VCaP (cell line): ENCODE results near the gene HES6.
A peak's percentile ranks its signal among the peaks of the same experiment; 100 is the strongest.

Source experiments
- H3K27ac ChIP-seq: fragments of 450-650 bp; 2 replicates; pipeline ENCODE4 v1.5.1; 2017
- TF ChIP-seq, protein P1 (sequence below): fragments of 450-650 bp; conservative IDR thresholded peaks from 2 replicates; pipeline ENCODE4 v1.5.1; 2017; ENCODE audit warnings: mild to moderate bottlenecking, moderate library complexity

Gene HES6

DNA sequence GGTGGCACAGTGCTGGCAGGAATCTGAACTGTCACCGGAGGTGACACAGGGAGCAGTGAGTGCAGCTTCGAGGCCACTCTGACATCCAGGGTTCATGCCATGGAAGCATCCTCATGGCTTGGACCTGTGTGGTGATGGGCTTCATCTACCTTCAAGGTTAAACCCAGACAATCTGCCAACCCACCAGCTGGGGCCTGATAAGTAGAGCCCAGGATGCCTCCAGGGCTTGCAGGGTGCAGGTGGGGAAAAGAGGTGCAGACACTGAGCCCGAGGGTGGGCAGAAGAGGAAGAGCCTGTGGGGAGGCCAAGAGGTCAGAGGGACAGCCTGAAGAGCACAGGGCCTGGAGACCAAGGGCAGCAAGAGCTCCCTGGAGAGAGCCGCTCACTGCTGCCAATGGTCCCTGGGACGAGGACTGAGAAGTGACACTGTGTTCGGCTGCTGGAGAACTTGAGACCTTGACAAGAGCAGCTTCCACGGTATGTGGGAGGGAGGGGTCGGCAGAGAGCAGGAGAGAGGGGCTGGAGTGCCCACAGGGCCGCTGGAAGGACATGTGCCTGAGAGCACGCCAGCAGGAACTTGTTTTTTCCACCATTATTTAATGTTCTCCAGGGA, 8.1 kb upstream of the HES6 start:
- no peak overlapping the region for H3K27ac ChIP-seq
- TF ChIP-seq, protein P1, sequence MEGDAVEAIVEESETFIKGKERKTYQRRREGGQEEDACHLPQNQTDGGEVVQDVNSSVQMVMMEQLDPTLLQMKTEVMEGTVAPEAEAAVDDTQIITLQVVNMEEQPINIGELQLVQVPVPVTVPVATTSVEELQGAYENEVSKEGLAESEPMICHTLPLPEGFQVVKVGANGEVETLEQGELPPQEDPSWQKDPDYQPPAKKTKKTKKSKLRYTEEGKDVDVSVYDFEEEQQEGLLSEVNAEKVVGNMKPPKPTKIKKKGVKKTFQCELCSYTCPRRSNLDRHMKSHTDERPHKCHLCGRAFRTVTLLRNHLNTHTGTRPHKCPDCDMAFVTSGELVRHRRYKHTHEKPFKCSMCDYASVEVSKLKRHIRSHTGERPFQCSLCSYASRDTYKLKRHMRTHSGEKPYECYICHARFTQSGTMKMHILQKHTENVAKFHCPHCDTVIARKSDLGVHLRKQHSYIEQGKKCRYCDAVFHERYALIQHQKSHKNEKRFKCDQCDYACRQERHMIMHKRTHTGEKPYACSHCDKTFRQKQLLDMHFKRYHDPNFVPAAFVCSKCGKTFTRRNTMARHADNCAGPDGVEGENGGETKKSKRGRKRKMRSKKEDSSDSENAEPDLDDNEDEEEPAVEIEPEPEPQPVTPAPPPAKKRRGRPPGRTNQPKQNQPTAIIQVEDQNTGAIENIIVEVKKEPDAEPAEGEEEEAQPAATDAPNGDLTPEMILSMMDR, result no peak

DNA sequence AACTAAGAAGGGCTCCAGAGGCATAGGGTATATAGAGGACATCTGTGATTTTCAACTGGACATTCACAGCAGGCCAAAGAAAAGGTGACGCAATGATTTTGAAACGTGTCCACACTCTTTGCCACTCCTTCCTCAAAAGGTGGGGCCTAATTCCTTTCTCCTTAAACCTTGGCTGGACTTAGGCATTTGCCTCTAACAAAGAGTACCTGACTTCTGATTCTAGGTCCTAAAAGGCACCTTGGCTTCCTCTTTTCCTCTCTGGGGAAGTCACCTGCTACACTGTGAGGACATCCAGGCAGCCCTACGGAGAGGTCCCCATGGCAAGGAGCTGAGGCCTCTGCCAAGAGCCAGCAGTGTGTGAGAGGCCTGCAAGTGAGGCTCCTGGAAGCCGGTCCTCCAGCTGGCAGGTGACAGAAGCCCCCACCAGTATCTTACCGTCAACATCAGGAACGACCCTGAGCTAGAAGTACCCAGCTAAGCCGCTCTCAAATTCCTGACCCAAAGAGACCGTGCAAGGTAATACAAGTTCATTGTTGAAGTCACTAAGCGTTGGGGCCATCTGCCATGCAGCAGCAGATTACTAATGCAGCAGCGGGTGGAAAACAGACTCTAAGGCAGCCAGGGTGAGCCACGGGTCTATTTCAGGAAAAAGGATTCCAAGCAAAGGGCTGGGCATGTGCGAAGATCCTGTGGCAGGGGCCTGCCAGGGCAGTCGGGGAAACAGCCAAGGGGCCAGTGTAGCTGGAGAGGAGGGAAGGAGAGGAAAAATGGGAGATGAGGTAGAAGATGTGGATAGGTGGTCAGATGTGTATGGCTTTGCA, 7.4 kb upstream of the HES6 start:
- no peak overlapping the region for H3K27ac ChIP-seq
- TF ChIP-seq, protein P1, result no peak

DNA sequence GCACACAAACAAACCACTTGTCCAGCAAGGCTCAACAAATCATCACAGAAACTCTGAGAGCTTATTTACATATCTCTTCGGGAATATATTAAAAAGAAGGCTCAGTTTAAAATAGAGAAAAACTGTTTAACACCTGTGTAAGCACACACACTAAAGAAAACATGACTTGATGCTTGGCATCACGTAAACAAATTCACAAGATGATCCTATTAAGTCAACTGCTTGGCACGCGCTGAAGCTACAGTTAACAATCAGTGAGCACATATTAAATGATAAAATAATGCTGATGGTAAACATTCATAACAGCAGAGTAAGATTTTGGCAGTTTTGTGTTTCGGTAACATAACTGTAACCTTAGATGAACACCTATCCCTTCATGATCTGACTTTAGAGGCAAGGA, 4.3 kb upstream of the HES6 start:
- H3K27ac ChIP-seq, result peak overlapping the region; percentile 84
- TF ChIP-seq, protein P1, result no peak

- H3K27ac ChIP-seq, result peak overlapping the region; percentile 84
- TF ChIP-seq, protein P1, result peak; percentile 61
These were observed 3.7 kb upstream of the HES6 start for GRCh38 chr2:238243496-238244076.

GRCh38 chr2:238242731-238243495, 3.1 kb upstream of the HES6 start:
- TF ChIP-seq, protein P1, result no peak
- H3K27ac ChIP-seq, result peak overlapping the region; percentile 84

DNA sequence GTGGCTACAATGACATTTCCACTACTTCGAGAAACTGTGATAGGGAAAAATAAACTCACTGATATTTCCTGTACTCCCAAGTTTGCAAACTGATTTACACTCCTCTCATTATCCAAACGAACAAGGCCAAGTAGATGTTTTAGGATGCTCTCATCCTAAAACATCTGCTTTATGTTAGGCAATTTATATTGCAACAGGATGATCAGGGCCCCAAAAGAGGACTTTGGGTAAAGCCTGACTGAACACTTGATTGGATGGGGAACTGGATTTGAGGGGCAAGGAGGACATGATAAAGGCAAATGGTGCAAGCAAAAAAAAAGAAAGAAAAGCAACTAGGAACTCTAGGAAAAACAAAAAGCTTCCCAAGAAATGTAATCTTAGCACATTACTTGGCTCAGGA, 2.1 kb upstream of the HES6 start:
- TF ChIP-seq, protein P1, result no peak
- peak overlapping the region; percentile 84 for H3K27ac ChIP-seq
